Glomerular visceral epithelial cell (primary cell): ENCODE data around the gene PPP1R3A.
"Not testable (repeated sequence)": the region's sequence is repeated elsewhere in the genome, so short reads cannot be mapped to it uniquely, and the experiment has no call there.

ENCODE experiments used
- DNase-seq: peaks from one replicate; pipeline ENCODE4 v3.0.0-alpha.2; 2016; ENCODE audit errors: extremely low spot score

The PPP1R3A gene

GRCh38 chr7:113918946-113919345 is at the start of gene PPP1R3A:
PPP1R3A (minus strand) TSS chr7:113919009; CDS start chr7:113918996, 13 bp downstream.
- DNase-seq, result no peak

- no peak for DNase-seq
These were observed 44.5 kb upstream of the PPP1R3A start for GRCh38 chr7:113963356-113963755.

GRCh38 chr7:113959910-113960309 is 41.1 kb upstream of the PPP1R3A start:
- DNase-seq, result no peak

- DNase-seq, result no peak
These were observed 36.3 kb upstream of the PPP1R3A start for GRCh38 chr7:113955157-113955556.

GRCh38 chr7:113953553-113953952 is 34.7 kb upstream of the PPP1R3A start:
- no peak for DNase-seq

GRCh38 chr7:113945018-113945938 is 26.5 kb upstream of the PPP1R3A start:
- no peak for DNase-seq

- no peak for DNase-seq
These were observed 18.2 kb upstream of the PPP1R3A start for GRCh38 chr7:113936982-113937381.

GRCh38 chr7:113936535-113936934 is 17.7 kb upstream of the PPP1R3A start:
- no peak for DNase-seq

GRCh38 chr7:113929389-113929788 is 10.6 kb upstream of the PPP1R3A start:
- not testable (repeated sequence) for DNase-seq

- DNase-seq, result no peak
These were observed 9.3 kb upstream of the PPP1R3A start for GRCh38 chr7:113928112-113928511.

- DNase-seq, result no peak
These were observed 3.2 kb upstream of the PPP1R3A start for GRCh38 chr7:113922049-113922448.

GRCh38 chr7:113921363-113921762 is 2.6 kb upstream of the PPP1R3A start:
- DNase-seq, result no peak

- no peak for DNase-seq
These were observed 969 bp downstream of the PPP1R3A start for GRCh38 chr7:113917840-113918239.

GRCh38 chr7:113915956-113916355 is 2.9 kb downstream of the PPP1R3A start:
- DNase-seq, result no peak

- no peak for DNase-seq
These were observed 5.9 kb downstream of the PPP1R3A start for GRCh38 chr7:113912876-113913275.

- DNase-seq, result no peak
These were observed 11.2 kb downstream of the PPP1R3A start for GRCh38 chr7:113907617-113908016.

GRCh38 chr7:113904521-113904920 is 14.3 kb downstream of the PPP1R3A start:
- no peak for DNase-seq

- DNase-seq, result no peak
These were observed 26.0 kb downstream of the PPP1R3A start for GRCh38 chr7:113892818-113893217.

- DNase-seq, result peak; percentile 4
These were observed 27.0 kb downstream of the PPP1R3A start for GRCh38 chr7:113891828-113892227.

GRCh38 chr7:113891031-113891350 is 27.8 kb downstream of the PPP1R3A start:
- no peak for DNase-seq

GRCh38 chr7:113890331-113891030 is 28.3 kb downstream of the PPP1R3A start:
- DNase-seq, result no peak

GRCh38 chr7:113883096-113883495 is 35.7 kb downstream of the PPP1R3A start:
- no peak for DNase-seq

- no peak for DNase-seq
These were observed 38.2 kb downstream of the PPP1R3A start for GRCh38 chr7:113880559-113880958.
